IMR-90 (cell line): ENCODE data around the gene JADE2. TPM values are rescaled to one million over a fixed set of nuclear protein-coding genes. Genes with fewer than 3 reads are reported as not detected.

ENCODE experiments used
- ATAC-seq: fragments of 200-7000 bp; cut with Tn5 transposase; 2 replicates; pipeline ENCODE4 v1.9.1; 2020; ENCODE audit warnings: low read depth, mild to moderate bottlenecking, moderate library complexity
- BruUV-seq: library from RNA; stranded (reverse); fragments of 400-500 nt; replicated peaks from 2 replicates; lab custom pipeline; 2021; lab: Mats Ljungman, UMichigan
- CTCF ChIA-PET: fragments of 300-600 bp; formaldehyde crosslinking; extraction: SDS; loops from one replicate; lab custom pipeline; 2021; ENCODE audit warnings: antibody characterized with exemption; lab: Yijun Ruan, JAX
- POLR2A ChIA-PET: fragments of 300-600 bp; sonication (Branson Sonifier 250); formaldehyde crosslinking; loops from one replicate; lab custom pipeline; 2022; ENCODE audit warnings: antibody characterized with exemption; ENCODE audit not compliant: unreplicated experiment; lab: Charles Lee
- DNase-seq: peaks from one replicate; pipeline ENCODE4 v3.0.0; 2013
- H2AFZ ChIP-seq: replicated peaks from 2 replicates; pipeline ENCODE3; 2013; ENCODE audit warnings: low read length, mild to moderate bottlenecking; ENCODE audit not compliant: poor library complexity
- H2AK5ac ChIP-seq: 2 replicates; pipeline ENCODE4 v1.6.1; 2013; ENCODE audit warnings: low read depth, low read length, inconsistent platforms
- H2AK9ac ChIP-seq: replicated peaks from 2 replicates; pipeline ENCODE3; 2013; ENCODE audit warnings: mild to moderate bottlenecking, low read depth, low read length, moderate library complexity; ENCODE audit not compliant: poor library complexity
- H2BK120ac ChIP-seq: 2 replicates; pipeline ENCODE4 v1.6.1; 2013; ENCODE audit warnings: low read depth, low read length, inconsistent platforms
- H2BK15ac ChIP-seq: 3 replicates; pipeline ENCODE4 v1.6.1; 2013; ENCODE audit warnings: low read depth, low read length, inconsistent platforms
- H2BK20ac ChIP-seq: 2 replicates; pipeline ENCODE4 v1.6.1; 2013; ENCODE audit warnings: low read depth, mild to moderate bottlenecking, inconsistent platforms, low read length, moderate library complexity
- H2BK5ac ChIP-seq: 2 replicates; pipeline ENCODE4 v1.6.1; 2013; ENCODE audit warnings: mild to moderate bottlenecking, low read depth, low read length, inconsistent platforms; ENCODE audit not compliant: poor library complexity, severe bottlenecking
- H3K14ac ChIP-seq: replicated peaks from 2 replicates; pipeline ENCODE4 v1.6.1; 2013; ENCODE audit warnings: low read depth, low read length, inconsistent platforms
- H3K18ac ChIP-seq: 2 replicates; pipeline ENCODE4 v1.6.1; 2013; ENCODE audit warnings: low read depth, low read length, control low read depth
- H3K23ac ChIP-seq: 2 replicates; pipeline ENCODE4 v1.6.1; 2013; ENCODE audit warnings: low read depth, low read length, inconsistent platforms
- H3K27ac ChIP-seq: 2 replicates; pipeline ENCODE4 v1.5.1; 2013; ENCODE audit warnings: mild to moderate bottlenecking, control low read depth, low read length; ENCODE audit not compliant: insufficient read depth
- H3K27me3 ChIP-seq: 2 replicates; pipeline ENCODE4 v1.6.1; 2013; ENCODE audit warnings: low read length; ENCODE audit not compliant: control insufficient read depth, insufficient read depth
- H3K36me3 ChIP-seq: 2 replicates; pipeline ENCODE4 v1.6.1; 2013; ENCODE audit warnings: low read length, mixed read lengths; ENCODE audit not compliant: control insufficient read depth, insufficient read depth
- H3K4ac ChIP-seq: 2 replicates; pipeline ENCODE4 v1.6.1; 2013; ENCODE audit warnings: low read depth, low read length, inconsistent platforms
- H3K4me1 ChIP-seq: 2 replicates; pipeline ENCODE4 v1.6.1; 2013; ENCODE audit warnings: low read length, mixed read lengths; ENCODE audit not compliant: control insufficient read depth, insufficient read depth
- H3K4me2 ChIP-seq: 2 replicates; pipeline ENCODE4 v1.6.1; 2013; ENCODE audit warnings: low read depth, mild to moderate bottlenecking, control low read depth, low read length, moderate library complexity
- H3K4me3 ChIP-seq: 2 replicates; pipeline ENCODE4 v1.5.1; 2013; ENCODE audit warnings: low read depth, mild to moderate bottlenecking, control low read depth, low read length, moderate library complexity; ENCODE audit not compliant: insufficient read depth
- H3K56ac ChIP-seq: 2 replicates; pipeline ENCODE4 v1.6.1; 2013; ENCODE audit warnings: low read length, inconsistent platforms; ENCODE audit not compliant: insufficient read depth; ENCODE audit errors: extremely low read depth
- H3K79me1 ChIP-seq, 2 experiments: 2 replicates each; pipeline ENCODE4 v1.6.1; 2013; ENCODE audit warnings: low read length in 2 of 2, inconsistent platforms in 1 of 2, low read depth in 1 of 2
- H3K9ac ChIP-seq: 2 replicates; pipeline ENCODE4 v1.6.1; 2013; ENCODE audit warnings: low read depth, low read length, control low read depth
- H3K9me1 ChIP-seq: 2 replicates; pipeline ENCODE4 v1.6.1; 2013; ENCODE audit warnings: low read length, inconsistent platforms; ENCODE audit not compliant: insufficient read depth
- H3K9me3 ChIP-seq: 2 replicates; pipeline ENCODE4 v1.6.1; 2013; ENCODE audit warnings: low read length; ENCODE audit not compliant: control insufficient read depth, insufficient read depth
- H4K20me1 ChIP-seq: 2 replicates; pipeline ENCODE4 v1.6.1; 2013; ENCODE audit warnings: low read length, inconsistent platforms; ENCODE audit not compliant: insufficient read depth
- H4K5ac ChIP-seq: 2 replicates; pipeline ENCODE4 v1.6.1; 2013; ENCODE audit warnings: mild to moderate bottlenecking, low read depth, low read length, control low read depth
- H4K8ac ChIP-seq, 2 experiments: 2 replicates each; pipeline ENCODE4 v1.6.1; 2013; ENCODE audit warnings: low read depth in 2 of 2, low read length in 2 of 2, control low read depth in 1 of 2, inconsistent platforms in 1 of 2
- H4K91ac ChIP-seq: 2 replicates; pipeline ENCODE4 v1.6.1; 2013; ENCODE audit warnings: low read depth, low read length, inconsistent platforms; ENCODE audit not compliant: insufficient read depth
- BHLHE40 ChIP-seq: fragments of 150-350 bp; IDR thresholded peaks from 2 replicates; pipeline ENCODE4 v1.6.1; 2016; ENCODE audit warnings: mild to moderate bottlenecking, low read depth, low read length
- CEBPB ChIP-seq: IDR thresholded peaks from 2 replicates; pipeline ENCODE4 v1.6.1; 2012; ENCODE audit warnings: low read depth, low read length, improper control_type of control experiment
- CHD1 ChIP-seq: IDR thresholded peaks from 2 replicates; pipeline ENCODE4 v1.6.1; 2012; ENCODE audit warnings: low read depth, low read length, improper control_type of control experiment
- CTCF ChIP-seq: conservative IDR thresholded peaks from 2 replicates; pipeline ENCODE4 v1.5.1; 2012; ENCODE audit warnings: mild to moderate bottlenecking, low read depth, low read length, improper control_type of control experiment
- ELK1 ChIP-seq: fragments of 150-350 bp; IDR thresholded peaks from 2 replicates; pipeline ENCODE4 v1.6.1; 2016; ENCODE audit warnings: low read depth, mild to moderate bottlenecking, low read length, moderate library complexity, borderline replicate concordance
- FOS ChIP-seq: fragments of 150-350 bp; IDR thresholded peaks from 2 replicates; pipeline ENCODE4 v1.6.1; 2016; ENCODE audit warnings: low read depth, low read length
- MAZ ChIP-seq: IDR thresholded peaks from 2 replicates; pipeline ENCODE4 v1.6.1; 2012; ENCODE audit warnings: low read depth, mild to moderate bottlenecking, low read length, improper control_type of control experiment, moderate library complexity, borderline replicate concordance
- MXI1 ChIP-seq: IDR thresholded peaks from 2 replicates; pipeline ENCODE4 v1.6.1; 2012; ENCODE audit warnings: low read depth, mild to moderate bottlenecking, low read length, moderate library complexity, borderline replicate concordance
- NFE2L2 ChIP-seq: fragments of 150-350 bp; IDR thresholded peaks from 2 replicates; pipeline ENCODE4 v1.6.1; 2016; ENCODE audit warnings: low read depth, mild to moderate bottlenecking, low read length
- POLR2A ChIP-seq: IDR thresholded peaks from 2 replicates; pipeline ENCODE4 v1.6.1; 2012; ENCODE audit warnings: mild to moderate bottlenecking, low read depth, low read length
- RAD21 ChIP-seq: IDR thresholded peaks from 2 replicates; pipeline ENCODE4 v1.6.1; 2012; ENCODE audit warnings: low read length, improper control_type of control experiment
- RCOR1 ChIP-seq: IDR thresholded peaks from 2 replicates; pipeline ENCODE4 v1.6.1; 2012; ENCODE audit warnings: mild to moderate bottlenecking, low read length, improper control_type of control experiment; ENCODE audit not compliant: insufficient replicate concordance
- SMC3 ChIP-seq: fragments of 150-350 bp; IDR thresholded peaks from 2 replicates; pipeline ENCODE4 v1.6.1; 2016; ENCODE audit warnings: low read depth, mild to moderate bottlenecking, antibody characterized with exemption, low read length, moderate library complexity
- WGBS, 2 experiments: methylation state at CpG; one replicate each; pipeline versions ENCODE4 v1.1.5 to v1.1.7; 2013; ENCODE audit warnings: missing lambda C conversion rate in 2 of 2; ENCODE audit not compliant: insufficient read length in 1 of 2; ENCODE audit errors: extremely low coverage in 2 of 2; 5-methylcytosine and 5-hydroxymethylcytosine counted together
- dilution Hi-C: fragments of 300-500 bp; cut with HindIII; formaldehyde crosslinking; loops from one replicate; pipeline ENCODE4 v1.14.3; 2018; ENCODE audit warnings: low sequenced_read_pairs; ENCODE audit not compliant: unreplicated experiment
- in situ Hi-C: fragments of 300-500 bp; cut with MboI; formaldehyde crosslinking; loops from 3 replicates; pipeline ENCODE4 v1.14.3; 2019; ENCODE audit warnings: low sequenced_read_pairs, inconsistent platforms, mixed read lengths
- intact Hi-C: fragments of 100-400 bp; cut with micrococcal nuclease; formaldehyde crosslinking; loops from 2 replicates; pipeline ENCODE4 v1.10.0; 2022
- polyA plus RNA-seq, 3 experiments: library from polyadenylated mRNA; depleted of rRNA; stranded (reverse); fragments of >200 nt; gene quantifications; 2 replicates each; pipeline ENCODE4 v1.2.3, GENCODE V29; 2012; ENCODE audit warnings: low replicate concordance in 1 of 3
- total RNA-seq: library from RNA; depleted of rRNA; stranded (reverse); fragments of >200 nt; gene quantifications from 2 replicates; pipeline ENCODE4 v1.2.3, GENCODE V29; 2012

The JADE2 gene
- total and polyA plus RNA-seq, 2 of the 4 experiments (the other 2 are of a cell fraction): 13.3 to 14.9 TPM

- no peak for ATAC-seq
Measured at GRCh38 chr5:134559672-134560071, 34.2 kb downstream of the JADE2 start.

More at GRCh38 chr5:134559672-134560071, 34.2 kb downstream of the JADE2 start:
- Histone ChIP-seq H3K27me3 (no peaks in the 10 kb centered on the region), H3K23ac (no peak overlapping the region), H2BK120ac (no peak overlapping the region), H4K5ac (no peak overlapping the region), H3K27ac (no peak overlapping the region), H2AK5ac (peak overlapping the region; percentile 51; the same call in 1 of the 2 replicates), H3K4me1 (peaks cover 29% of the 10 kb centered on the region), H3K18ac (no peak overlapping the region), H3K14ac (no peak overlapping the region), H3K9me3 (no peaks in the 10 kb centered on the region), H3K79me1 (peaks cover 20 to 44% of the 10 kb centered on the region in 2 experiments), H3K36me3 (peaks cover 54% of the 10 kb centered on the region), H4K91ac (no peak overlapping the region), H3K4me3 (no peak overlapping the region), H2AK9ac (no peak overlapping the region), H4K20me1 (no peaks in the 10 kb centered on the region), H3K9ac (no peak overlapping the region), H3K56ac (no peak overlapping the region), H2BK5ac (peak overlapping the region; percentile 43), H2BK20ac (no peak overlapping the region), H3K4ac (no peak overlapping the region), H3K4me2 (no peak overlapping the region), H4K8ac (no peak overlapping the region), H2AFZ (no peak overlapping the region), H2BK15ac (no peak overlapping the region), H3K9me1 (peaks cover 35% of the 10 kb centered on the region)
- intact Hi-C loops: no loop called here
- no peak for DNase-seq
- dilution Hi-C loops: no loop called here
- CTCF ChIA-PET: interaction anchor here (0.8 kb wide), 1 partner anchor 28 kb away, joined by 3 read pairs; no protein-coding TSS in a partner anchor
- no TSS peak for BruUV-seq
- TF ChIP-seq RAD21: no peak
- no peak for TF ChIP-seq CHD1
- TF ChIP-seq NFE2L2: no peak
- no peak for TF ChIP-seq FOS
- TF ChIP-seq CTCF: no peak
- no peak for TF ChIP-seq ELK1
- no peak for TF ChIP-seq BHLHE40
- no peak for TF ChIP-seq MAZ
- no peak for TF ChIP-seq SMC3
- no peak for TF ChIP-seq RCOR1
- TF ChIP-seq POLR2A: no peak
- no peak for TF ChIP-seq MXI1
- no peak for TF ChIP-seq CEBPB
- in situ Hi-C loops: no loop called here
- WGBS, 2 experiments: 86% methylated on average over 3 of the region's 7 CpGs; no CpG with 5 or more reads in 1 of the 2 experiments
- POLR2A ChIA-PET: interaction anchor here (0.5 kb wide), 1 partner anchor 84 kb away, joined by 3 read pairs; no protein-coding TSS in a partner anchor
